Fibroblast of lung (primary cell): ENCODE measurements around the gene PARP11.

Source experiments
- EZH2 ChIP-seq: IDR thresholded peaks from 2 replicates; pipeline ENCODE4 v1.5.1; 2012; ENCODE audit warnings: low read length, control low read depth, mild to moderate bottlenecking; ENCODE audit errors: missing control alignments
- TF ChIP-seq, protein P1 (sequence below), 2 donors: IDR thresholded peaks in 1 of 2; conservative IDR thresholded peaks in 1 of 2; 1 replicate in 1 of 2; 2 replicates in 1 of 2; pipeline ENCODE4 v1.5.1; 2011 to 2012; ENCODE audit warnings: low read length in 2 of 2, control low read depth in 1 of 2, inconsistent platforms in 1 of 2, low read depth in 1 of 2, mild to moderate bottlenecking in 1 of 2

GRCh38 chr12:3834774-3835173, 38.4 kb downstream of the PARP11 start:
- TF ChIP-seq, protein P1, sequence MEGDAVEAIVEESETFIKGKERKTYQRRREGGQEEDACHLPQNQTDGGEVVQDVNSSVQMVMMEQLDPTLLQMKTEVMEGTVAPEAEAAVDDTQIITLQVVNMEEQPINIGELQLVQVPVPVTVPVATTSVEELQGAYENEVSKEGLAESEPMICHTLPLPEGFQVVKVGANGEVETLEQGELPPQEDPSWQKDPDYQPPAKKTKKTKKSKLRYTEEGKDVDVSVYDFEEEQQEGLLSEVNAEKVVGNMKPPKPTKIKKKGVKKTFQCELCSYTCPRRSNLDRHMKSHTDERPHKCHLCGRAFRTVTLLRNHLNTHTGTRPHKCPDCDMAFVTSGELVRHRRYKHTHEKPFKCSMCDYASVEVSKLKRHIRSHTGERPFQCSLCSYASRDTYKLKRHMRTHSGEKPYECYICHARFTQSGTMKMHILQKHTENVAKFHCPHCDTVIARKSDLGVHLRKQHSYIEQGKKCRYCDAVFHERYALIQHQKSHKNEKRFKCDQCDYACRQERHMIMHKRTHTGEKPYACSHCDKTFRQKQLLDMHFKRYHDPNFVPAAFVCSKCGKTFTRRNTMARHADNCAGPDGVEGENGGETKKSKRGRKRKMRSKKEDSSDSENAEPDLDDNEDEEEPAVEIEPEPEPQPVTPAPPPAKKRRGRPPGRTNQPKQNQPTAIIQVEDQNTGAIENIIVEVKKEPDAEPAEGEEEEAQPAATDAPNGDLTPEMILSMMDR (conservative IDR thresholded peaks at IDR 0.05 in 1 of 2, IDR thresholded peaks at IDR 0.05 in 1 of 2; ENCODE audit: low read depth in 1 of 2, low read length in 2 of 2), result no peak
- TF ChIP-seq EZH2, result no peak
